HEK293 (cell line): ENCODE data around the gene OR52M1.

Experiments used
- CTCF ChIA-PET: fragments of 350-600 bp; formaldehyde crosslinking; extraction: SDS; loops from one replicate; lab custom pipeline; 2021; ENCODE audit warnings: antibody characterized with exemption; lab: Yijun Ruan, JAX
- POLR2A ChIA-PET: fragments of 300-600 bp; formaldehyde crosslinking; extraction: SDS; loops from one replicate; lab custom pipeline; 2020; ENCODE audit warnings: antibody characterized with exemption, inconsistent platforms; lab: Yijun Ruan, JAX
- H3K27ac ChIP-seq: fragments of 200-500 bp; sonication (Bioruptor generic); 2 replicates; pipeline ENCODE4 v1.5.1; 2014; ENCODE audit warnings: low read depth, low read length, control low read depth, inconsistent platforms; ENCODE audit errors: extremely low read depth
- H3K36me3 ChIP-seq, 2 experiments: fragments of 200-500 bp in 1 of 2; sonication (Bioruptor generic) in 1 of 2; 1 replicate in 1 of 2; 2 replicates in 1 of 2; pipeline ENCODE4 v1.5.1; 2014 to 2017; ENCODE audit warnings: inconsistent platforms in 2 of 2, low read length in 2 of 2; ENCODE audit not compliant: control insufficient read depth in 2 of 2, insufficient read depth in 1 of 2
- H3K4me1 ChIP-seq: fragments of 200-500 bp; sonication (Bioruptor generic); 2 replicates; pipeline ENCODE4 v1.5.1; 2014; ENCODE audit warnings: mild to moderate bottlenecking, low read length, inconsistent platforms; ENCODE audit not compliant: control insufficient read depth, insufficient read depth
- H3K4me3 ChIP-seq: 2 replicates; pipeline ENCODE4 v1.5.1; 2011; ENCODE audit warnings: low read depth, mild to moderate bottlenecking, control low read depth, low read length, moderate library complexity
- H3K9me3 ChIP-seq: fragments of 200-500 bp; sonication (Bioruptor generic); 2 replicates; pipeline ENCODE4 v1.5.1; 2014; ENCODE audit warnings: low read depth, low read length, inconsistent platforms; ENCODE audit not compliant: control insufficient read depth, insufficient read depth
- BCL11A ChIP-seq: fragments of 450-650 bp; formaldehyde crosslinking; IDR thresholded peaks from 2 replicates; pipeline ENCODE4 v1.5.1; 2016; ENCODE audit warnings: low read depth, missing biosample characterization, missing genetic modification characterization
- BCL11B ChIP-seq: fragments of 450-650 bp; formaldehyde crosslinking; IDR thresholded peaks from 2 replicates; pipeline ENCODE4 v1.5.1; 2016; ENCODE audit warnings: low read depth, missing biosample characterization, missing genetic modification characterization
- BCL6B ChIP-seq: fragments of 450-650 bp; formaldehyde crosslinking; IDR thresholded peaks from 2 replicates; pipeline ENCODE4 v1.5.1; 2017; ENCODE audit warnings: missing biosample characterization, missing genetic modification characterization
- GLI2 ChIP-seq: fragments of 450-650 bp; formaldehyde crosslinking; IDR thresholded peaks from 2 replicates; pipeline ENCODE4; 2017; ENCODE audit warnings: missing biosample characterization, missing genetic modification characterization, low read depth, borderline replicate concordance
- GLIS2 ChIP-seq: fragments of 450-650 bp; formaldehyde crosslinking; IDR thresholded peaks from 2 replicates; pipeline ENCODE4 v1.5.1; 2016; ENCODE audit warnings: missing biosample characterization, missing genetic modification characterization
- OSR2 ChIP-seq: fragments of 450-650 bp; formaldehyde crosslinking; IDR thresholded peaks from 2 replicates; pipeline ENCODE4 v1.5.1; 2016; ENCODE audit warnings: missing biosample characterization, missing genetic modification characterization
- PRDM1 ChIP-seq: fragments of 450-650 bp; formaldehyde crosslinking; IDR thresholded peaks from 2 replicates; pipeline ENCODE4; 2016; ENCODE audit warnings: missing biosample characterization, missing genetic modification characterization
- PRDM10 ChIP-seq: fragments of 450-650 bp; formaldehyde crosslinking; IDR thresholded peaks from 2 replicates; pipeline ENCODE4 v1.5.1; 2016; ENCODE audit warnings: missing biosample characterization, missing genetic modification characterization
- YY2 ChIP-seq: fragments of 450-650 bp; formaldehyde crosslinking; IDR thresholded peaks from 2 replicates; pipeline ENCODE4 v1.5.1; 2016; ENCODE audit warnings: missing biosample characterization, missing genetic modification characterization
- ZFP37 ChIP-seq: fragments of 450-650 bp; formaldehyde crosslinking; IDR thresholded peaks from 2 replicates; pipeline ENCODE4 v1.5.1; 2016; ENCODE audit warnings: missing biosample characterization, missing genetic modification characterization
- ZNF16 ChIP-seq: fragments of 450-650 bp; formaldehyde crosslinking; IDR thresholded peaks from 2 replicates; pipeline ENCODE4 v1.5.1; 2016; ENCODE audit warnings: low read depth, missing biosample characterization, missing genetic modification characterization
- ZNF19 ChIP-seq: fragments of 450-650 bp; formaldehyde crosslinking; IDR thresholded peaks from 2 replicates; pipeline ENCODE4; 2016; ENCODE audit warnings: missing biosample characterization, missing genetic modification characterization, low read depth
- ZNF26 ChIP-seq: fragments of 450-650 bp; formaldehyde crosslinking; IDR thresholded peaks from 2 replicates; pipeline ENCODE4 v1.5.1; 2016; ENCODE audit warnings: missing biosample characterization, missing genetic modification characterization
- ZNF335 ChIP-seq: fragments of 450-650 bp; formaldehyde crosslinking; conservative IDR thresholded peaks from 2 replicates; pipeline ENCODE4 v1.5.1; 2016; ENCODE audit warnings: missing biosample characterization, missing genetic modification characterization
- ZNF398 ChIP-seq: fragments of 450-650 bp; formaldehyde crosslinking; IDR thresholded peaks from 2 replicates; pipeline ENCODE4 v1.5.1; 2017; ENCODE audit warnings: missing biosample characterization, missing genetic modification characterization
- ZNF426 ChIP-seq: fragments of 450-650 bp; formaldehyde crosslinking; IDR thresholded peaks from 2 replicates; pipeline ENCODE4 v1.5.1; 2017; ENCODE audit warnings: missing biosample characterization, missing genetic modification characterization, mild to moderate bottlenecking, inconsistent platforms, moderate library complexity
- ZNF530 ChIP-seq: fragments of 450-650 bp; formaldehyde crosslinking; IDR thresholded peaks from 2 replicates; pipeline ENCODE4 v1.5.1; 2016; ENCODE audit warnings: low read depth, missing biosample characterization, missing genetic modification characterization
- ZSCAN16 ChIP-seq: fragments of 450-650 bp; formaldehyde crosslinking; IDR thresholded peaks from 2 replicates; pipeline ENCODE4 v1.5.1; 2016; ENCODE audit warnings: missing biosample characterization, missing genetic modification characterization

OR52M1 gene

GRCh38 chr11:4581443-4581842 lies 36.5 kb downstream of the OR52M1 start, which contains the start of gene OR52I2:
OR52I2 (plus strand) TSS chr11:4581743.
- no peaks in the 10 kb centered on the region for H3K36me3 ChIP-seq
- H3K9me3 ChIP-seq: no peaks in the 10 kb centered on the region
- H3K4me1 ChIP-seq: no peaks in the 10 kb centered on the region
- H3K4me3 ChIP-seq: no peak within 1 kb of the TSS
- H3K27ac ChIP-seq: no peak within 1 kb of the TSS
- TF ChIP-seq PRDM10 (tag by site-specific recombination) (no peak), ZSCAN16 (tag by site-specific recombination) (no peak), BCL11A (no peak), ZNF398 (no peak), ZNF19 (tag by site-specific recombination) (no peak), ZNF16 (no peak), PRDM1 (tag by site-specific recombination) (no peak), BCL11B (tag by site-specific recombination) (no peak), BCL6B (tag by site-specific recombination) (no peak), ZNF26 (tag by site-specific recombination) (no peak), ZNF530 (tag by site-specific recombination) (no peak), ZFP37 (tag by site-specific recombination) (no peak), YY2 (tag by site-specific recombination) (no peak)
- ChIA-PET POLR2A (no interaction called here), CTCF (no interaction called here)

- H3K27ac ChIP-seq: no peak overlapping the region
- H3K9me3 ChIP-seq: no peaks in the 10 kb centered on the region
- no peaks in the 10 kb centered on the region for H3K4me1 ChIP-seq
- ChIA-PET CTCF (no interaction called here), POLR2A (no interaction called here)
- no peak overlapping the region for H3K4me3 ChIP-seq
- no peak for TF ChIP-seq ZNF426 (tag by site-specific recombination)
- TF ChIP-seq GLIS2 (tag by site-specific recombination): no peak
- TF ChIP-seq OSR2 (tag by site-specific recombination): no peak
- no peak for TF ChIP-seq ZNF335 (tag by site-specific recombination)
- TF ChIP-seq GLI2: no peak
- H3K36me3 ChIP-seq: no peaks in the 10 kb centered on the region
Measured at GRCh38 chr11:4589017-4589416, 44.0 kb downstream of the OR52M1 start.
